Thyroid gland (tissue), 4 donors: ENCODE data around the gene RSU1.

ENCODE experiments used
- POLR2A ChIP-seq, 2 donors: fragments of 450-650 bp; IDR thresholded peaks; one replicate each; pipeline ENCODE4 v1.6.1; 2017; ENCODE audit warnings: antibody characterized with exemption in 2 of 2, mild to moderate bottlenecking in 2 of 2, moderate library complexity in 1 of 2
- TF ChIP-seq, protein P1 (sequence below), 6 experiments: fragments of 200-600 bp in 3 of 6; fragments of 450-650 bp in 3 of 6; sonication (generic) in 3 of 6; IDR thresholded peaks; one replicate each; pipeline ENCODE4 v1.5.1; 2016 to 2019; ENCODE audit warnings: antibody characterized with exemption in 6 of 6, mild to moderate bottlenecking in 2 of 6, inconsistent platforms in 1 of 6, moderate library complexity in 1 of 6

DNA sequence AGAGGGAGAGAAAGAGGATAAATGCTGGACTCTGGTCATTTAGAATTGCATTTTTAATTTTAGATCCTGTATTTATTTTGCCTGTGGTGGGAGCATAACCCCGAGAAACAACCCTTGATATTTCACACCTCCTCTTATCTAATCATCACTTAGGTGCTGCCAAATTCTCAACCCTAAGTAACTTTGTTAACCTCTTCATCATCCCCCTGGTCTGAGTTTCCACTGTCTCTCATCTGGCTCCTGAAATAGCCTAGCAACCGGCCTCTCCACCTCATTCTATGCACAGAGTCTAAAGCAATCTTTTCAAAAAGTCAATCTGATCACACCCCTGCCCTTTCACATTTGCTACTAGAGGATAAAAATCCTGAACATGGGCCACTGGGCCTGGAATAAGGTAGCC is 177.1 kb downstream of the RSU1 start:
- TF ChIP-seq, protein P1, sequence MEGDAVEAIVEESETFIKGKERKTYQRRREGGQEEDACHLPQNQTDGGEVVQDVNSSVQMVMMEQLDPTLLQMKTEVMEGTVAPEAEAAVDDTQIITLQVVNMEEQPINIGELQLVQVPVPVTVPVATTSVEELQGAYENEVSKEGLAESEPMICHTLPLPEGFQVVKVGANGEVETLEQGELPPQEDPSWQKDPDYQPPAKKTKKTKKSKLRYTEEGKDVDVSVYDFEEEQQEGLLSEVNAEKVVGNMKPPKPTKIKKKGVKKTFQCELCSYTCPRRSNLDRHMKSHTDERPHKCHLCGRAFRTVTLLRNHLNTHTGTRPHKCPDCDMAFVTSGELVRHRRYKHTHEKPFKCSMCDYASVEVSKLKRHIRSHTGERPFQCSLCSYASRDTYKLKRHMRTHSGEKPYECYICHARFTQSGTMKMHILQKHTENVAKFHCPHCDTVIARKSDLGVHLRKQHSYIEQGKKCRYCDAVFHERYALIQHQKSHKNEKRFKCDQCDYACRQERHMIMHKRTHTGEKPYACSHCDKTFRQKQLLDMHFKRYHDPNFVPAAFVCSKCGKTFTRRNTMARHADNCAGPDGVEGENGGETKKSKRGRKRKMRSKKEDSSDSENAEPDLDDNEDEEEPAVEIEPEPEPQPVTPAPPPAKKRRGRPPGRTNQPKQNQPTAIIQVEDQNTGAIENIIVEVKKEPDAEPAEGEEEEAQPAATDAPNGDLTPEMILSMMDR (IDR thresholded peaks at IDR 0.05) = no peak
- TF ChIP-seq POLR2A (IDR thresholded peaks at IDR 0.05) = no peak
